Prostate gland (tissue), 1 donor: Measurements from ENCODE around the gene UBE2E1.

Source experiments
- POLR2A ChIP-seq: fragments of 450-650 bp; IDR thresholded peaks from one replicate; pipeline ENCODE4 v1.6.1; 2016; ENCODE audit warnings: antibody characterized with exemption, mild to moderate bottlenecking
- POLR2AphosphoS5 ChIP-seq: sonication (generic); formaldehyde crosslinking; IDR thresholded peaks from one replicate; pipeline ENCODE4 v1.6.1; 2017; ENCODE audit warnings: antibody characterized with exemption

GRCh38 chr3:23760325-23760724 lies 45.4 kb upstream of the UBE2E1 start:
- TF ChIP-seq POLR2AphosphoS5, result no peak
- no peak for TF ChIP-seq POLR2A
